Heart left ventricle (tissue), 13 donors: ENCODE measurements around the gene ABLIM1.

Experiments
- CTCF ChIP-seq, 12 donors: fragments of 200-600 bp; sonication (generic) in 4 of 12; IDR thresholded peaks; one replicate each; pipeline versions ENCODE4 v1.5.0 to v1.8.0; 2018 to 2022; ENCODE audit warnings: antibody characterized with exemption in 12 of 12, mild to moderate bottlenecking in 5 of 12
- POLR2A ChIP-seq, 2 donors: fragments of 450-650 bp; IDR thresholded peaks; one replicate each; pipeline ENCODE4 v1.6.1; 2017; ENCODE audit warnings: antibody characterized with exemption in 2 of 2, mild to moderate bottlenecking in 2 of 2, moderate library complexity in 2 of 2
- donor health status: ischemic (EF 13 %, LVEDD 7.1; RV severe dilation, severe dysfunction).
- donor health status: DM: no; HTN: yes; CAD: no.
- donor health status: DM: no; HTN: no; CAD: no.
- donor health status: ischemic (EF 25% LVEDD 6.9; RV normal size, moderate dysfunction).
- donor health status: ischemic (EF 25% LVEDD 5.7; RV mildly dilated, moderate dysfunction).
- donor health status: ischemic (EF 35%, LVEDD 5.7; RV mildly dilated, moderate dysfunction).
- donor health status: nonischemic (EF 11% LVEDD 7.7; RV severe dilation, severe dysfunction).
- donor health status: DM: yes; HTN: yes; CAD: no.
- donor health status: PGD.
- donor health status: ischemic (EF 29% LVEDD 5.4; RV normal size, mild dysfunction).
- donor health status: nonischemic (EF 23%, LVEDD 6.1; RV moderate dilation, normal function).

- TF ChIP-seq CTCF (IDR thresholded peaks at IDR 0.05) = no peak
- TF ChIP-seq POLR2A (IDR thresholded peaks at IDR 0.05) = no peak
These were observed 6.1 kb upstream of the ABLIM1 start for GRCh38 chr10:114664127-114664526.
